IPS-NIHi7 (cell line): Measurements from ENCODE around the gene ARHGAP6.

Source experiments
- DNase-seq: peaks from one replicate; pipeline ENCODE4 v3.0.0; 2012; ENCODE audit warnings: mixed read lengths; ENCODE audit errors: extremely low spot score

ARHGAP6 gene

GRCh38 chrX:11461201-11462001 lies 204.3 kb downstream of the ARHGAP6 start:
- DNase-seq, result no peak

GRCh38 chrX:11460347-11460746 lies 205.4 kb downstream of the ARHGAP6 start:
- DNase-seq, result no peak

GRCh38 chrX:11458170-11458569 lies 207.6 kb downstream of the ARHGAP6 start:
- DNase-seq, result no peak

DNA sequence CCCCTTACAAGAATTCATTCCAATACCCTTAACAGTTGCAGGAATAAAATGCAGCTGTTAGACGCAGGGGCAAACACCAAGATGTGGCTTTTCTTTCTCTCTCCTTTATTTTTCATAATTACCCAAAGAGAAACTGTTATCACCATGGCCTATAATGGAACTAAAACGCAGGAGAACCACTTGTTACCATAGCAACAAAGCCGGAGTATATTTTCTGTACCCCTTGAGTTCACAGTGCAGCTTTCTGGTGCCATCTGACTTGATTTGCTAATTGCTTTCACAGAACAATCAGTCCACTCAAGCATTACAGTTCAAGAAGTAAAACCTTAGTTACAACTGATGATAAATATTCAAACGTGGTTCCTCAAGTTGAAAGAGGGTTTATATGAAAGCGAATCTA lies 214.6 kb downstream of the ARHGAP6 start:
- DNase-seq, result no peak

DNA sequence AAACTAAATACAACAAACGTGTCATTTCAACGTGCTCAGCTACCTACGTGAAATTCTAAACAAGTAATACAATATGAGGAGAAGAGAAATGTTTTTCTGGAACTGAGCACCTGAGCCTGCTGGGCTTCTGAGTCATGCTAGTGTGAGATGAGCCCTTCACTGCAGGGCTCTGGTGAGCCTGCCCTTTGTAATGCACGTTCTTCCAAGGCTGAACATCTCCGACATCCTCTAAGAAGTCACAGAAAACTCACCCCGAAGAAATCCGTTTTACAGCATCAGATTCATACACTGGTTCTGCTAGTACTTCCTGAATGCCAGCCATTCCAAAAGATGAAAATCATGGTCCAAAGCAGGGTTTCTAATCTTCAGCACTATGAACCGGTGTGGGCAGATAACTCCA lies 215.4 kb downstream of the ARHGAP6 start:
- peak; percentile 14 for DNase-seq

DNA sequence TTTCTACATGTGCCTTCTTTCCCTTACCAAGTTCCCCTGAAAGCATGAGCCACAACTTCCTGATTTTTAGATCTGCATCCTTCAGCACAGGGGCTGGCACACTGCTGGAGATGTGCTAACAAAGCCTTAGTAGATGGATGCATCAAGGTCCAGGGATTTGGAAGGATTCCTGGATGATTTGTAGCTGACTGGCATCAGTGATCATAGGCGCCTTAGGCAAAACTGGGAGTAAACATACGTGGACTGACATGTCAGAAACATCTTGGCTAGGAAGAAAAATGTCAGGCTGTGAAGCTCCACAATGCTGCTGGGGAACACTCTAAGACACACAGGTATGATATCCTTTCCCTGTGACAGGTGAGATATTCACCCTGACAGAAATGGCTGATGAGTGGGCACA lies 216.1 kb downstream of the ARHGAP6 start:
- DNase-seq, result no peak

DNA sequence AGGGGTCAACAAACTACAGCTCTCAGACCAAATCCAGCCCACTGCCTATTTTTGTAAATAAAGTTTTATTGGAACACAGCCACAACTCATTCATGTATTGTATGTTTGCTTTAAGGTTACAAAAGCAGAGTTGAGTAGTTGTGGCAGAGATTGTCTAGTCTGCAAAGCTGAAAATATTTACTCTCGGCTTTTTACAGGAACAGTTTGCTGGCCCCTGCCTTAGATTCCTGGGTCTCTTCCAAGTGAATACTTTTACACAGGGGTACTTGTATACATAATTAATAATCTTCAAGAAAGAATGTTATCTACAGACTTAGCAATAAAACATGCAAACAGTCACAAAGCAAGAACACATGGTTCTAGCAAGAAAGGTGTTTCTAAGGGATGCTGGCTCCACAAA lies 218.3 kb downstream of the ARHGAP6 start:
- no peak for DNase-seq

GRCh38 chrX:11446949-11447348 lies 218.8 kb downstream of the ARHGAP6 start:
- DNase-seq, result no peak

GRCh38 chrX:11446336-11446735 lies 219.4 kb downstream of the ARHGAP6 start:
- DNase-seq, result no peak

- DNase-seq, result no peak
Measured at GRCh38 chrX:11445540-11445939, 220.2 kb downstream of the ARHGAP6 start.

GRCh38 chrX:11444052-11444451 lies 221.7 kb downstream of the ARHGAP6 start:
- DNase-seq, result no peak

DNA sequence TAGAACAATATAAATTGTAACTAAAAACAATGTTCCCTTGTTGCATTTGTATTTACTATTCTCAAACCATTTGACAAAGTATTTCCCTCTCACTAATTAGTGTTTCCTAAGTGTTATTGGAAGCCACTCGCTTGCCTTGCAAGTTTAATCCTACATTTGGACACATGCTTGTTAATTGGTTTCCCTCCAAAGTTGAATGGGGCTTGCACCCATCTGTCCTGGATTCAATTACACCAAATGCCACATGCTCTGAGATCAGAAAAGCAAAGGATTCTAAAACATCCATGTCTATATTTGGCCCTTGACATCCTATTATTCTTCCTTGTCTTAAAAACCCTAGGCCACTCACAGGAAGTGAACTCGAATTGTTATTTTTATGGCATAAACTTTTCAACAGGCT lies 225.9 kb downstream of the ARHGAP6 start:
- DNase-seq, result no peak

- no peak for DNase-seq
Measured at GRCh38 chrX:11438767-11439166, 227.0 kb downstream of the ARHGAP6 start.

DNA sequence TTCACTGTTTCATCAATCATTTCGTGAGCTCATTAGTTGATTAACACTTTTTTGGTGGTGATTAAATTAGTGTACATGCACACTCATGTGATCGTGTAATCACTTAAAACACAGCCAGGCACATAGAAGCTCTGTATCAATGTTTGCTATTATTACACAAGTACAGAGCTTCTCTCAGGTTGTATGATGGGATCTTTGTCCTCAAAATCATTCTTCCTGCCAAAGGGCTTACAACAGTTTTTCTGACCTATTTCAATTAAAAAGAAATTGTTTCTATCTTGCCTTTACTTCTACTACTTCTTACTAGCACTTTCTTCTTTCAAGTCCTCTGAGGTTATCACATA lies 227.4 kb downstream of the ARHGAP6 start:
- no peak for DNase-seq

DNA sequence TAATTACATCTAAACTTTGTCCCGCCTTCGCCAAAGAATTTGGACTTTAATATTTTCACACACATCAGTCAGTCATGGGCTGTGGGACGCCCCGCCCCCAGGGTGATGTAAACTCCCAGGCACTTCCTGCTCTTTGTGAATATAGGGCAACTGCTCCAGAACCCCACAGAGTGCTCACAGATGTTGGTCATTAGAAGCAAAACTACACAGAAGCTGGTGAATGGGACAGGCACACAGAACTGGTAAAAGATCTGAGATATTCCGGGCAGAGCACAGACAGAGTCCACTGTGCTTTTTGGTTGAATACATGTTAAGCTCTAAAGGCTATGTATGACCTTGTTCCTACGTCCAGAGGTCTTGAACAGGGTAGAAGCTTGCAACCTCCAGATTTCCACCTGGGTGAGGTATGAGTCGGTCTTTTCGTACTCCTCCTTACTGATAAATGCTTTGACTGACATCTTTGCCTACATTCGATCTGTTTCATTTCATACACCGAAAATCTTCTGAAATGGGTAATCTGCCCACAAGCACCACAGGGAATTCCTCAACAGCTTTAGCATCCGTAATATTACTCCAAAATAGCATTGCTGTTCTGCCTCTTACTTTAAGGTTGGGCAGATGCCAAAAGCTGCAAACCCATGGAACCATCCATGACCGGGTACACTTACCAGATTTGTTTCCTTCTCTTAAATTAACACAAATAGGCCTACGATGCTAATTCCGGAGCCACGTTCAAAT lies 227.9 kb downstream of the ARHGAP6 start:
- no peak for DNase-seq

DNA sequence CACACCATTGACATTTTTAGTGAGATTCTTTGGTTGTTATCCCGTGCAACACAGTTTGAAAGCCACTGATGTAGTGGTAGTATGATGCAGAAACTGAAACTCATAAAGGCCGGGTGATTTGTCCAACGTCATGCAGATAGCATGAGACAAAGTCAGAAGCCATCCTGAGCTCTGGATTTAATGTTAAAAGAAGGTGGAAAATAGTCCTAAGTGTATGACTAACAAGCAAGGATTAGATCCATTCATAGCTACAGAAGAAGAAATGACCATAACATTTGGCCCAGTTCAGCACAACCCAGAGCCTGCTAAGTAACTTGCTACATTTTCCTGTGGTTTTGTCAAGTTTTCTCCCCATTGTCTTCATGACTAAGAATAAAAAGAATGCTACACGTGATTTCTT lies 230.2 kb downstream of the ARHGAP6 start:
- DNase-seq, result no peak

GRCh38 chrX:11434607-11435006 lies 231.1 kb downstream of the ARHGAP6 start:
- DNase-seq, result no peak

- no peak for DNase-seq
Measured at GRCh38 chrX:11431786-11432185, 233.9 kb downstream of the ARHGAP6 start.

GRCh38 chrX:11430271-11430670 lies 235.4 kb downstream of the ARHGAP6 start:
- DNase-seq, result no peak

- DNase-seq, result no peak
Measured at GRCh38 chrX:11429538-11430085, 236.1 kb downstream of the ARHGAP6 start.

- peak; percentile 65 for DNase-seq
Measured at GRCh38 chrX:11427453-11428071, 238.2 kb downstream of the ARHGAP6 start.

DNA sequence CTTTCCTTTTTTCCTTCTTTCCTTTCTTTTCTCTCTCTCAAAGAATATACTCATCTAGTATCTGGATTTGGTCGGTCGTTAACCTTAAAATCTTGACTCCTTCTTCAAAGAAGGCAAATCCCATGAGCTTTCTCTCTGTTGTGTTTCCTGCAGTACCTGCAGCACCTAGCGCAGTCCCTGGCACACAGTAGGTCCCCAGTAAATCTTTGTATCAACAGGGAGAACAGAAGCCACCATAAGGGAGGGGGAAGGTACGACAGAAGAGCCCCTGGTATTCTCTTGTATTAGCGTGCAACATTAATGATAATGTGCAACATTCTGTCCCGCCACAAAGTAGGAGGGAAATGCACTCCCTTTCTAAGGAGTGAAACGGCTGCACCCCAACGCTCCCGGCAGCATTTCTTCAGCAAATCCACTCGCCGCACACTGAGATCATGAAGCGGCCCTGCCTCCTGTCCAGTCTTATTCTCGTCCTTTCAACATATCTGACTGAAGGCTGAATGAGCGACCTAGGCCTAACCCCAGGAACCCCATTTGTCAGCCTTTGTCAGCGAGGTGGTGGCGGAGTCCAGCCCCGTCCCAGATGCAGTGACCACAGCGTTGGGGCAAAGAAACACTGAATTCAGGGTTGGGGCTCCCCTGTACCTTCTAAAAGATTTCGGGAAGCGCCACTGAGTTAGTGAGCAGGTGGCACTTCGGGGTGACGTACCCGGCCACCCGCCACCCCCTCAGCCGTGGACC lies 238.8 kb downstream of the ARHGAP6 start:
- no peak for DNase-seq
